HepG2 (cell line): ENCODE measurements around the gene OTOP3. TPM values are rescaled to one million over a fixed set of nuclear protein-coding genes. Genes with fewer than 3 reads are reported as not detected.

Experiments
- ATF1 ChIP-seq: IDR thresholded peaks from 2 replicates; pipeline ENCODE4 v1.6.1; 2016; ENCODE audit warnings: mild to moderate bottlenecking, control low read depth
- HMG20B ChIP-seq: conservative IDR thresholded peaks from 2 replicates; pipeline ENCODE4 v1.6.1; 2016; ENCODE audit warnings: missing genetic modification reagents, missing compliant biosample characterization
- KAT2B ChIP-seq: fragments of 150-350 bp; IDR thresholded peaks from 2 replicates; pipeline ENCODE4 v1.6.1; 2014; ENCODE audit warnings: low read depth, low read length, borderline replicate concordance
- LBX2 ChIP-seq: sonication (generic); formaldehyde crosslinking; IDR thresholded peaks from 2 replicates; pipeline ENCODE4 v1.5.0; 2020; ENCODE audit warnings: missing genetic modification reagents, mild to moderate bottlenecking, borderline replicate concordance
- MAF1 ChIP-seq: sonication (generic); formaldehyde crosslinking; IDR thresholded peaks from 2 replicates; pipeline ENCODE4 v1.5.0; 2020; ENCODE audit warnings: missing genetic modification reagents, borderline replicate concordance
- NBN ChIP-seq: fragments of 450-650 bp; conservative IDR thresholded peaks from 2 replicates; pipeline ENCODE4 v1.6.1; 2017
- NPAS2 ChIP-seq: sonication (generic); formaldehyde crosslinking; IDR thresholded peaks from 2 replicates; pipeline ENCODE4 v1.8.0; 2022; ENCODE audit warnings: mild to moderate bottlenecking, missing genetic modification reagents, borderline replicate concordance
- RXRB ChIP-seq: IDR thresholded peaks from 2 replicates; pipeline ENCODE4 v1.6.1; 2016; ENCODE audit warnings: borderline replicate concordance, missing genetic modification reagents, missing compliant biosample characterization
- SIN3A ChIP-seq: IDR thresholded peaks from 2 replicates; pipeline ENCODE4 v1.6.1; 2011; ENCODE audit warnings: low read depth, mild to moderate bottlenecking, control low read depth, low read length, borderline replicate concordance
- SIX1 ChIP-seq: sonication (generic); formaldehyde crosslinking; IDR thresholded peaks from 2 replicates; pipeline ENCODE4 v1.4.0; 2020; ENCODE audit warnings: missing genetic modification reagents, borderline replicate concordance
- SYNCRIP ChIP-seq: fragments of 200-400 bp; formaldehyde crosslinking; IDR thresholded peaks from 2 replicates; pipeline ENCODE4 v1.6.1; 2018; ENCODE audit warnings: mild to moderate bottlenecking, low read depth, low read length; ENCODE audit not compliant: insufficient read depth
- TCF7 ChIP-seq: sonication (generic); IDR thresholded peaks from 2 replicates; pipeline ENCODE4 v1.6.1; 2016; ENCODE audit warnings: antibody characterized with exemption, low read depth
- ZBTB8A ChIP-seq: sonication (generic); formaldehyde crosslinking; IDR thresholded peaks from 2 replicates; pipeline ENCODE4 v1.4.0; 2020; ENCODE audit warnings: mild to moderate bottlenecking, low read depth, missing genetic modification reagents, borderline replicate concordance
- polyA plus RNA-seq, 8 experiments: library from polyadenylated mRNA; depleted of rRNA in 3 of 8; stranded (reverse) in 7 of 8; unstranded in 1 of 8; fragments of >200 nt; fragmentation: Illumina TruSeq in 4 of 8; extraction: Trizol in 4 of 8; gene quantifications; 2 replicates each; pipeline versions ENCODE4 v1.2.1 to v1.2.3, GENCODE V29; 2011 to 2016; ENCODE audit warnings: low read depth in 4 of 8, missing spikeins in 1 of 8, mixed read lengths in 1 of 8; ENCODE audit not compliant: insufficient read depth in 1 of 8
- total RNA-seq, 5 experiments: library from RNA; depleted of rRNA; stranded (reverse); fragments of >200 nt; fragmentation: Illumina TruSeq; extraction: Trizol; gene quantifications; 2 replicates each; pipeline ENCODE4 v1.2.3, GENCODE V29; 2016; ENCODE audit warnings: low read depth in 1 of 5
- TF ChIP-seq, protein P1 (sequence below): sonication (generic); formaldehyde crosslinking; IDR thresholded peaks from 2 replicates; pipeline ENCODE4 v1.5.0; 2020; ENCODE audit warnings: mild to moderate bottlenecking, missing genetic modification reagents, borderline replicate concordance
- TF ChIP-seq, protein P2 (sequence below): IDR thresholded peaks from 2 replicates; pipeline ENCODE4 v1.6.1; 2016; ENCODE audit warnings: missing biosample characterization, missing genetic modification reagents, low read depth

OTOP3 gene
- total and polyA plus RNA-seq, 2 of the 13 experiments (the other 11 are each of a cell fraction or from before 2014, with no cell fraction given), result not detected

DNA sequence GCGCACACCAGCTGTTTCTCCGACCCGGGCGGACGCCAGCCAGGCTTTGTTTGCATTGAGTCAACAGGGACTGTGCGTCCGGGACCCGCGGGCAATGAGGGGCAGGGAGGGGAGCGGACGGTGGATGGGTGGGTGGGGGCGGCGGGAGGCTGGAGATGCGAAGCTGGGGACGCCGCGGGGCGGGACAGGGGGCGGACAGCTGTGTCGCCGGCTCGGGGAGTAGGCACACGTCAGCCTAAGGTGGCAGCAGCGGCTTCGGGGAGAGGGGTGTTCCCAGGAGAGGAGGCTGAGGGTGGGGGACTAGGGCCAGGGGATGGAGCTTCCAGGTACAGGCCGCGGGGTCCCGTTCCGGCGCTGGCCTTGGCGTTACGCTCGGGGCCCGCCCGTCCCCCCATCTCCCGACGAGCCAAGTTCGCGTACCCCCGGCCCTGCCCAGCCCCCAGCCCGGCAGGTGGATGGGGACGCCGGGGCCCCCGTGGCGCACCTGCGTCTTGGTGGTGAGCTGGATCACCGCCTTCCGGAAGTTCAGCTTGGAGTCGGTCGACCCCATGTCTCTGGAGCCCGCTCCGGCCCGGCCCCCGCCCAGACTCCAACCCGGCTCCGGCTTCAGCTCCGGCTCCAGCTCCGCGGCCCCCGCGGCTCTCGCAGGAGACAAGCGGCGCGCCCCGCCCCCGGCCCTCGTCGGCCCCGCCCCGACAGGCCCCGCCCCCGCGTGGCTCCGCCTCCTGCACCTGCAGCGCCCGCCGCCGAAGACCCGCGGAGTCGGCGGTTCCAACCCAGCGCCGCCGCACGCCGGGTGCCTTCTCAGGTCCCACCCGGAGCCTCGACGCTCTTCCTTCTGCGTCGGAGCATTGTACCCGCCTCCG, 36.6 kb downstream of the OTOP3 start, which contains the start of gene HID1 (continued):
- TF ChIP-seq, protein P1, sequence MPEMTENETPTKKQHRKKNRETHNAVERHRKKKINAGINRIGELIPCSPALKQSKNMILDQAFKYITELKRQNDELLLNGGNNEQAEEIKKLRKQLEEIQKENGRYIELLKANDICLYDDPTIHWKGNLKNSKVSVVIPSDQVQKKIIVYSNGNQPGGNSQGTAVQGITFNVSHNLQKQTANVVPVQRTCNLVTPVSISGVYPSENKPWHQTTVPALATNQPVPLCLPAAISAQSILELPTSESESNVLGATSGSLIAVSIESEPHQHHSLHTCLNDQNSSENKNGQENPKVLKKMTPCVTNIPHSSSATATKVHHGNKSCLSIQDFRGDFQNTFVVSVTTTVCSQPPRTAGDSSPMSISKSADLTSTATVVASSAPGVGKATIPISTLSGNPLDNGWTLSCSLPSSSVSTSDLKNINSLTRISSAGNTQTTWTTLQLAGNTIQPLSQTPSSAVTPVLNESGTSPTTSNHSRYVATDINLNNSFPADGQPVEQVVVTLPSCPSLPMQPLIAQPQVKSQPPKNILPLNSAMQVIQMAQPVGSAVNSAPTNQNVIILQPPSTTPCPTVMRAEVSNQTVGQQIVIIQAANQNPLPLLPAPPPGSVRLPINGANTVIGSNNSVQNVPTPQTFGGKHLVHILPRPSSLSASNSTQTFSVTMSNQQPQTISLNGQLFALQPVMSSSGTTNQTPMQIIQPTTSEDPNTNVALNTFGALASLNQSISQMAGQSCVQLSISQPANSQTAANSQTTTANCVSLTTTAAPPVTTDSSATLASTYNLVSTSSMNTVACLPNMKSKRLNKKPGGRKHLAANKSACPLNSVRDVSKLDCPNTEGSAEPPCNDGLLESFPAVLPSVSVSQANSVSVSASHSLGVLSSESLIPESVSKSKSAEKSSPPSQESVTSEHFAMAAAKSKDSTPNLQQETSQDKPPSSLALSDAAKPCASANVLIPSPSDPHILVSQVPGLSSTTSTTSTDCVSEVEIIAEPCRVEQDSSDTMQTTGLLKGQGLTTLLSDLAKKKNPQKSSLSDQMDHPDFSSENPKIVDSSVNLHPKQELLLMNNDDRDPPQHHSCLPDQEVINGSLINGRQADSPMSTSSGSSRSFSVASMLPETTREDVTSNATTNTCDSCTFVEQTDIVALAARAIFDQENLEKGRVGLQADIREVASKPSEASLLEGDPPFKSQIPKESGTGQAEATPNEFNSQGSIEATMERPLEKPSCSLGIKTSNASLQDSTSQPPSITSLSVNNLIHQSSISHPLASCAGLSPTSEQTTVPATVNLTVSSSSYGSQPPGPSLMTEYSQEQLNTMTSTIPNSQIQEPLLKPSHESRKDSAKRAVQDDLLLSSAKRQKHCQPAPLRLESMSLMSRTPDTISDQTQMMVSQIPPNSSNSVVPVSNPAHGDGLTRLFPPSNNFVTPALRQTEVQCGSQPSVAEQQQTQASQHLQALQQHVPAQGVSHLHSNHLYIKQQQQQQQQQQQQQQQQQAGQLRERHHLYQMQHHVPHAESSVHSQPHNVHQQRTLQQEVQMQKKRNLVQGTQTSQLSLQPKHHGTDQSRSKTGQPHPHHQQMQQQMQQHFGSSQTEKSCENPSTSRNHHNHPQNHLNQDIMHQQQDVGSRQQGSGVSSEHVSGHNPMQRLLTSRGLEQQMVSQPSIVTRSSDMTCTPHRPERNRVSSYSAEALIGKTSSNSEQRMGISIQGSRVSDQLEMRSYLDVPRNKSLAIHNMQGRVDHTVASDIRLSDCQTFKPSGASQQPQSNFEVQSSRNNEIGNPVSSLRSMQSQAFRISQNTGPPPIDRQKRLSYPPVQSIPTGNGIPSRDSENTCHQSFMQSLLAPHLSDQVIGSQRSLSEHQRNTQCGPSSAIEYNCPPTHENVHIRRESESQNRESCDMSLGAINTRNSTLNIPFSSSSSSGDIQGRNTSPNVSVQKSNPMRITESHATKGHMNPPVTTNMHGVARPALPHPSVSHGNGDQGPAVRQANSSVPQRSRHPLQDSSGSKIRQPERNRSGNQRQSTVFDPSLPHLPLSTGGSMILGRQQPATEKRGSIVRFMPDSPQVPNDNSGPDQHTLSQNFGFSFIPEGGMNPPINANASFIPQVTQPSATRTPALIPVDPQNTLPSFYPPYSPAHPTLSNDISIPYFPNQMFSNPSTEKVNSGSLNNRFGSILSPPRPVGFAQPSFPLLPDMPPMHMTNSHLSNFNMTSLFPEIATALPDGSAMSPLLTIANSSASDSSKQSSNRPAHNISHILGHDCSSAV (CRISPR knock-in tag), result no peak
- no peak for TF ChIP-seq ZBTB8A
- no peak; the same call in 1 of the 2 replicates for TF ChIP-seq HMG20B (CRISPR knock-in tag)
- no peak for TF ChIP-seq KAT2B
- no peak for TF ChIP-seq NPAS2 (CRISPR knock-in tag)
- TF ChIP-seq, protein P2, sequence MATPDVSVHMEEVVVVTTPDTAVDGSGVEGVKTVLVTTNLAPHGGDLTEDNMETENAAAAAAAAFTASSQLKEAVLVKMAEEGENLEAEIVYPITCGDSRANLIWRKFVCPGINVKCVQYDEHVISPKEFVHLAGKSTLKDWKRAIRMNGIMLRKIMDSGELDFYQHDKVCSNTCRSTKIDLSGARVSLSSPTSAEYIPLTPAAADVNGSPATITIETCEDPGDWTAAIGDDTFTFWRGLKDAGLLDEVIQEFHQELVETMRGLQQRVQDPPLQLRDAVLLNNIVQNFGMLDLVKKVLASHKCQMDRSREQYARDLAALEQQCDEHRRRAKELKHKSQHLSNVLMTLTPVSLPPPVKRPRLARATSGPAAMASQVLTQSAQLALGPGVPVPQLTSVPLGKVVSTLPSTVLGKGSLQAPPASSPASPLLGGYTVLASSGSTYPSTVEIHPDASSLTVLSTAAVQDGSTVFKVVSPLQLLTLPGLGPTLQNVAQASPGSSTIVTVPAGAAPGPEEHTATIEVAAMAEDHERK (CRISPR knock-in tag), result no peak
- no peak for TF ChIP-seq ATF1 (CRISPR knock-in tag)
- no peak for TF ChIP-seq LBX2 (CRISPR knock-in tag)
- TF ChIP-seq SIX1 (CRISPR knock-in tag), result no peak
- no peak for TF ChIP-seq NBN
- TF ChIP-seq SIN3A, result peak; percentile 89; the same call in 1 of the 2 replicates
- TF ChIP-seq RXRB, result peak; percentile 49; the same call in 1 of the 2 replicates
- no peak for TF ChIP-seq TCF7
- TF ChIP-seq MAF1, result no peak; the same call in 1 of the 2 replicates
- TF ChIP-seq SYNCRIP, result no peak
